NCI-H2107 (cell line): Measurements from ENCODE around the gene FAM162A.

Source experiments
- DNase-seq: peaks from one replicate; lab custom pipeline; 2025; lab: John Stamatoyannopoulos, UW

FAM162A gene

GRCh38 chr3:122389197-122389596, 5.2 kb downstream of the FAM162A start:
- DNase-seq, result no peak

GRCh38 chr3:122389892-122390291, 5.9 kb downstream of the FAM162A start:
- no peak for DNase-seq

DNA sequence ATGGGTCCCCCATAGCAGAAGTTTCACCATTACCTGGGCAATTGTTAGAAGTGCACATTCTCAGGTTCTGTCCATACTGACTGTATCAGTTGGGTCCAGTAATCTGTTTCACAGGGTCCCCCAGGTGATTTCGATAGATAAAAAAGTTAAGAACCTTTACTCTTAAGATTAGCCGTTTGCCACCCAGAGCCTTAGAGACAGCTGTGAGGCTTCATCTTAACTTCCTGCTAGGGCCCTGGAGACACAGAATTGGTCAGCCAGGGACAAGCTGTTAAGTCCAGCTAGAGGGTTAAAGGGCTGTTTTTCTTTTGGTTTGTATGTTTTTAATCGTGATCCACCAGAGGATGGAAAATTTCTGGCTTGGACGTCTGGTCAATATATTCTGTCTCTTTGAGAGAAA, 6.7 kb downstream of the FAM162A start:
- DNase-seq, result no peak

DNA sequence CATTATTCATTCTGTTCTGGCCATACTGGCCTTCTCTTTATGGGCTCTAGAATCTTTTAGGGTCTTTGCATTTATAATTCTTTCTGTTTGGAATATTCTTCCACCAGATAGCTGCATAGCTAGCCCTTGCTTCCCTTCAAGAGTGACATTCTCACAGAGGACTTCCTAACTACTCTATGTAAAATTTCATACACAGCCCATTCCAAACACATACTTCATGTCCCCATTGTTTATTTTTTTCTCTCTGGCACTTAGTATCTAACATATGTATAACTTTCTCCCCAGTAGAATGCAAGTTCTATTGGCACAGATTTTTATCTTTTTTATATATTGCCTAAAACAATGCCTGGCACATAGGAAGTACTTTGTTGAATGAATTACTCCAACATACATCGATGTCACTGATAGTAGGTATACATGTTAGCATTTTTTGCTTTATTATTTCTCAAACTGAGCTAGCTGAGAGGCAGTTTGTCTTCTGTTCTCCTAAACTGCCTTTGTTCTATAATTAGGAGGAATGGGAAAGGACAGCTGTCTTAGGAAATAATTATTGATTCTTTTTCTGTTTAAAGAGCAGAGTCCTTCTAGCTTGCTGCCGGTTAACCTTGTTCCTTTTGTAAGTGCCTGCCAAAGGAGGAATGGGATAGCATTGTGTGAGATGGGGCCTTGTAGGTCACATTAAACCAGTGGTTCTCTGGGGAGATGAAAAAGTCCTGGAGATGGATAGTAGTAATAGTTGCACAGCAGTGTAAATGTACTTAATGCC, 7.9 kb downstream of the FAM162A start:
- no peak for DNase-seq

GRCh38 chr3:122392868-122393844, 9.2 kb downstream of the FAM162A start:
- no peak for DNase-seq

- DNase-seq, result no peak
These were observed 10.2 kb downstream of the FAM162A start for GRCh38 chr3:122394173-122394572.

DNA sequence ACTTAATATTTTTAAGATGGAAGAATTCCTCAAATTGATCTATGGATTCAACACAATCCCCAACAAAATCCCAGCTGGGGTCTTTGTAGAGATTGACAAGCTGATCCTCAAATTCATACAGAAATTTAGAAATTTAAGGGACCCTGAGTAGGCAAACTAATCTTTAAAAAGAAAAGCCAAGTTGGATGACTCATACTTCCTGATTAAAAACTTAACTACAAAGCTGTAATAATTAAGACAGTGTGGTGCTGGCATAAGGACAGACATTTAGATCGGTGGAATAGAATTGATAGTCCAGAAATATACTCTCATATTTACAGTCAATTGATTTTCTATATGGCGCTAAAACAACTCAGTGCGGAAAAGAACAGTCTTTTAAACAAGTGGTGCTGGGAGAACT, 11.6 kb downstream of the FAM162A start:
- no peak for DNase-seq

DNA sequence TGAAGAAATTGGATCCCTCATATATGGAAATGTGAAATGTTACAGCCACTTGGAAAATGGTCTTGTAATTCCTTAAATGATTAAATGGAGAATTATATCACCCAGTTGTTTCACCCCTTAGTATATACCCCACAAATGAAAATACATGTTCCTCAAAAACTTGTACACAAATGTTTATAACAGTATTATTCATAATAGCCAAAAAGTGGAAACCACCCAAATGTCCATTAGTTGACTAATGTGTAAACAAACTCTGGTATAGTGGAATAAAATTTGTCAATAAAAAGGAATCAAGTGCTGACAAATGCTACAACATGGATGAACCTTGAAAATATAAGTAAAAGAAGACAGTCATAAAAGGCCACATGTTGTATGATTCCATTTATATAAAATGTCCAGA, 12.5 kb downstream of the FAM162A start:
- no peak for DNase-seq

DNA sequence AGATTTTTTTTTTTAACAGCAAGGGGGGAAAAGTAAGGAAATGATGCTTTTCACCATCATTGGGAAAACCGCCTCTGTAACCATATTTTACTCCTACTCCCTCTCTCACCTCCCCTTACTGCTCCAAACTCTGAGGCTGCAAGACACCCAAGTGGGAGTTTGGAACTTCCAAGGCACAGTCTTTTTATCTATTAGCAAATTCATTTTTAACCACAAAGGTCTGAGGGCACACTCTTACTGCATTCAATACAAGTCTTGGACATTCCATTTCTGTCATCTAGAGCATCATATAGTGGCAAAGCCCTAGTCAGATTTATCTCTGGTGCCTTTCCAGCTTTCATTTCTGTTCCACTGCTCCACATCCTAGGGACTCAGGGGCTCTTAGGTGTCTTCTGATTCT, 13.2 kb downstream of the FAM162A start:
- DNase-seq, result no peak

DNA sequence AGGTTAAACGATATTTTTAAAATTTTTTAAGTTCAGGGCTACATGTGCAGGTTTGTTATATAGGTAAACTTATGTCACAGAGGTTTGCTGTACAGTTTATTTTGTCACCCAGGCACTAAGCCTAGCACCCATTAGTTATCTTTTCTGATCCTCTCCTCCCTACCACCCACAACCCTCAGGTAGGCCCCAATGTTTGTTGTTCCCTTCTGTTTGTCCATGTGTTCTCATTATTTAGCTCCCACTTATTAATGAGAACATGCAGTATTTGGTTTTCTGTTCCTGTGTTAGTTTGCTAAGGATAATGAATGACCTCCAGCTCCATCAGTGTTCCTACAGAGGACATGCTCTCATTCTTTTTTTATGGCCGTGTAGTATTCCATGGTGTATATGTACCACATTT, 14.9 kb downstream of the FAM162A start:
- DNase-seq, result no peak

DNA sequence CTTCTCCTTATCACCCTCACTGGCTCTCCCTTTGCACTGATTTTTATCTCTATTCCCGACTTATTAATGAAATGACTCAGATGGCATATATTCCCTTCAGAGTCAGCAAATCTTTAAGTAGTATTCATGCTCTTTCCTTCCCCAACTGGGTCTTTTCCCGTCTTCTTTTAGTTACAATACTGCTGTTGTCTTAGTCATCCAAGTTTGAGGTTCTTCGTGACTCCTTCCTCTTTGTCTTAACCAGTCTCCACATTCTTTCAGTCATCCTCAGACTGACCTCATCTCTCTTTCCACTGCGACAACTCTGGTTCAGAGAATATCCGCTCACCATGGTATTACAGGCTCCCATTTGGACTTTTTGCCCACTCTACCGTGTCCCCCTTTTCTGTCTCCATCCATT, 19.5 kb downstream of the FAM162A start:
- DNase-seq, result no peak

- no peak for DNase-seq
These were observed 21.0 kb downstream of the FAM162A start for GRCh38 chr3:122405015-122405414.

DNA sequence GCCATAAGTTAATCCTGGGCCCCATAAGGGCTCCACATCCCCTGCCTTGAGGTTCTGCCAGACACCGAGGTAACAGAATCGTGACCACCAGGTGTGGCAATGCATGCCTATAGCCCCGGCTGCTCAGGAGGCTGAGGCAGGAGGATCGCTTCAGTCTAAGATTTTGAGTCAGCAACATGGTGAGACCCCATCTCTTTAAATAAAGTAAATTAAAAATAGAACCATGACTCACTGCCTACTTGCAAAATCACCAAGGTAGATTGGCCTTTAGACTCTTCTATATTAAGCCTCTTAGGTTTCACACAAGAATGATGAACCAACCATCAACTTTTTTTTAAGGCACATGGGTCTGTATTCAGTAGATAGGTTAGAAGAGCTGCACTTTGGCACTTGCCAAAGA, 22.2 kb downstream of the FAM162A start:
- no peak for DNase-seq

GRCh38 chr3:122407946-122408345, 24.0 kb downstream of the FAM162A start:
- DNase-seq, result no peak

DNA sequence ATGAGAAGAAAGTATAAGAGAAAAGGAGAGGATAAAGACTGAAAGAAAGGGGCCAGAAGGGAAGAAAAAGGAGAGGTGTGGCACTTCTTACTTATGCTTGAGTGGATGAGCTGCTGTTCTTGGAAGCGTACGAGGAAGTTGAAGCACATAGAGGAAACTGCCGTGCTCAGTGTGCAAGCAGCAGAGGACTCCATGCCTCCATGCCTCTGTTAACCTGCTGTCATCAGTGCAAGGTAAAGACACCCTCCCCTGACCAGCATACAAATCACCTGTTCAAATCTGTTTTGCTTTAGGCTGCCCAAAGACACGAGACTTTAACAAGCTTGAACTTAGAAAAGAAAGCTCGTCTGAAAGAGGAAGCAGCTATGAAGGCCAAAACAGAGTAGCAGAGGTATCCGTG, 25.5 kb downstream of the FAM162A start:
- no peak for DNase-seq

- DNase-seq, result no peak
These were observed 26.1 kb downstream of the FAM162A start for GRCh38 chr3:122410111-122410510.

DNA sequence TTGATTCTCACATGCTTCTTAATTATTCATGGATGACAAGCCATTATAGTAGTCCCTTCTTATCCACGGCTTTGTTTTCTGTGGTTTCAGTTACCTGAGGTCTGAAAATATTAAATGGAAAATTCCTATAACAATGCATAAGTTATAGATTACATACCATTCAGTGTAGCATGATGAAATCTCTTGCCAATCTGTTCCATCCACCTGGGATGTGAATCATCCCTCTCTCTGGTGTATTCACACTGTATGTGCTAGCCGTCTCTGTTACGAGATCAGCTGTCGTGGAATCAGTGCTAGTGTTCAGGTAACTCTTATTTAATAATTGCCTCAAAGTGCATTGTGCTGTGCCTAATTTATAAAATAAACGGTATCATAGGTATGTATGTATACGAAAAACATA, 26.7 kb downstream of the FAM162A start:
- DNase-seq, result no peak

DNA sequence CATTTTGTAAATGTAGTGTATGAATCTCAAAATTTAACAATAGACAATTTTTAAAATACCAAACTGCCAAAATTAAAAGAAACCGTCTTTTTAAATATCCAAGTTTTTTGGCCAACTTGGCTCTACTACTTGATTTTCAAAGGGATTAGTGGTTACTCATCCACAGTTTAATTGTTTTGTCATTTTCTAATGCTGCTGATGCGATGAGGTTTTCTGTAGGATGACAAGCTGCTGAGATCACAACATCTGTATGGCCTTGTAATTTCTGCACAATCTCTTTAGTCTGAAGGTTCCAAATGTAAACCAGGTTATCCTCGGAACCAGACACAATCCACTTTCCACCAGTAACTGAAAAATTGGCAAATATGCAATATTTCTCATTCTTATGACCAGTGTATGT, 30.4 kb downstream of the FAM162A start:
- no peak for DNase-seq

DNA sequence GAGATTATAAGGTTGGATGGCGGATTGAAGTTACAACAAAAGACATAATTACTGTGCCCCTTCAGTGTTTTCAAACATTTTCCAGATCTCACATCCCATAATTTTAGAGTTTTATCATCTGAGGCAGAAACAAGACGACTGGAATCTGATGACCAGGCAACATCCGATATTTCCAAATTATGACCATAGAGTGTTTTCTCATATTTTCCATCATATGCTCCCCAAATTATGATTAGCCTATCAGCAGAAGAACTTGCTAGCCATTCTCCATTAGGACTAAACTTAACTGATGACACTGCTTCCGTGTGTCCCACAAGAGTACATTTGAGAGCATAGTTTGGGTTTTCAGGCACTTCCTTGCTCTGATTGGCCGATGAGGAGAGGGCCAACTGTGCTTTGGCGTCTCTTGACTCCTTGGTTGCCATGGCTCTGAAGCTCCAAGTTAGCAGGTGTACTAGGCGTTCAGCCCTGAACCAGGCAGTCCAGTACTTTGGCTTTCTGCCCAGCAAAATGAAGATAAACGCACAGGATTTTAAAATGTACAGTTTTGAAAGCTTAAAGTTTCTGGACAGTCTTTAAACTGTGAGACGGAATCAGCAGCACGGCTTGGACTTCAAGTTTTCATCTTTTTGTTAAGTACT, 31.2 kb downstream of the FAM162A start:
- no peak for DNase-seq

DNA sequence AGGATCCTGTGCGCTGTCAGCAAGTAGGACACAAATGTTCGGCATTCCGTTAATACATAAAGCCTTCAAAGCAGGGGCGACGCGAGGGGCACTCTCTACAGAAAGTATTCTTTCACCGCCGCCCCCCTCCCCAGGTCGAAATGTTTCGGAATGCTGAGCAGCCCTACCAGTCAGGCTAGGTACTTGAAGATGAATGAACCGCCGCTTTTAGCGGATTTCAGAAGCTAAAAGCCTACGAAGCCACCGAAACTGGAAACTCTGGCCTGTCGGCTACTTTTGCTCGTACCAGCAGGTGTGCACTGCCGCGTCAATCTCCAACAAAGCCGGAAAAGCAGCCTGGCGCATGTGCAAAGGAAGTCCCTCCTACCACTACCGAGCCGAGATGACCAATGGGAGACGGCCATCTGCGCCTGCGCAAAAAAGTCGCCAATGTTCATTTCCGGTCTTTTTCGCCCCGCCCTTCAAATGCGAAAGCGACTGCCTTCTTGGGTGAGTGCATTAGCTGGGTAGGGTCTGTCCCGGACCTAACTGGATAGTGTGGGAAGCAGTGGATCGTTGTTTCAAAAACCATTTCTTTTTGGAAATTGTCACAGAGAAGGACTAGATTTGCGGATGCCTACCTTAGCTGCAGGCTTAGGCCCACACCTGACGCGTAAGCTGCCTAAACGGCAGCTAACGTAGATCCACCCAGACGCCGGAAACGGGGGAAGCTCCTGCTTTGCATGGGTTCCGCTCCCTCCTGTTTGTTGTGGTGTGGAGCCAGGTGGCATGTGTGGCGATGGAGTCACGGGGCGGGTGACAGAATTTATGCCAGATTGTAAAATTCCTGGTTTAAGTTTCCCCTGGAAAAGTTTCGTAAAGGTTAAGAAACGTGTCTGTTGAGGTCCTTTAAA, 32.0 kb downstream of the FAM162A start, which contains the start of gene WDR5B:
TSS of gene WDR5B (minus strand) at position 301 of the 893 bp plus-strand sequence. CDS start 534 bp downstream, outside the sequence.
- no peak for DNase-seq

DNA sequence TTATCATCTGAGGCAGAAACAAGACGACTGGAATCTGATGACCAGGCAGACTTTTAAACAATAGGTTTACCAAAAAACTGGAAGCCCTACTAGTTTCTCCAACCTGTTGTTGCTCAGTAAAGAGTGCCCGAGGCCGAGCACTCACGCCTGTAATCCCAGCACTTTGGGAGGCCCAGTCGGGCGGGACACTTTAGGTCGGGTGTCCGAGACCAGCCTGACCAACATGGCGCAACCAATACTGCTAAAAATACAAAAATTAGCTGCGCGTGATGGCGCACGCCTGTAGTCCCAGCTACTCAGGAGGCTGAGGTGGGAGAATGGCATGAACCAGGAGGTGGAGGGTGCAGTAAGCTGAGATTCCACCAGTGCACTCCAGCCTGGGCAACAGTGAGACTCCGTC, 33.0 kb downstream of the FAM162A start:
- no peak for DNase-seq

DNA sequence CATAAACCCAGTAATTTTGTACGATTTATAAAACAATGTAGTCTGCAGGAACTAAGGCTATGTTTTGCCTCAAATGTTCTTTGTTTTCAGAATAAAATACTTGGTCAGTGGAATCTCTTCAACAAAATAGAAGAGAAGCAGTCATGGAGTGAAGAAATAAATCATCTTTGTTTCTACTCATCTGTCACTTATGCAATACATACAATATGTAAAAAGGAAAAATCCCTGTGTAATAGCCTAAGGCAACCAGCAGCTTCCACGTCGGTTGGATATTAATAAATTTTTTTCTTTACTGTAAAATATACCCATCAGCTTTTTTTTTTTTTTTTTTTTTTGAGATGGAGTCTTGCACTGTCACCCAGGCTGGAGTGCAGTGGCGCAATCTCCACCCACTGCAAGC, 37.1 kb downstream of the FAM162A start:
- no peak for DNase-seq
